HTERT RPE-1 (cell line): ENCODE data around the gene MYL10.

Experiments used
- in situ Hi-C: fragments of 300-500 bp; cut with MboI; formaldehyde crosslinking; loops from 4 replicates; pipeline ENCODE4 v1.14.3; 2020; ENCODE audit warnings: low sequenced_read_pairs

MYL10 gene

DNA sequence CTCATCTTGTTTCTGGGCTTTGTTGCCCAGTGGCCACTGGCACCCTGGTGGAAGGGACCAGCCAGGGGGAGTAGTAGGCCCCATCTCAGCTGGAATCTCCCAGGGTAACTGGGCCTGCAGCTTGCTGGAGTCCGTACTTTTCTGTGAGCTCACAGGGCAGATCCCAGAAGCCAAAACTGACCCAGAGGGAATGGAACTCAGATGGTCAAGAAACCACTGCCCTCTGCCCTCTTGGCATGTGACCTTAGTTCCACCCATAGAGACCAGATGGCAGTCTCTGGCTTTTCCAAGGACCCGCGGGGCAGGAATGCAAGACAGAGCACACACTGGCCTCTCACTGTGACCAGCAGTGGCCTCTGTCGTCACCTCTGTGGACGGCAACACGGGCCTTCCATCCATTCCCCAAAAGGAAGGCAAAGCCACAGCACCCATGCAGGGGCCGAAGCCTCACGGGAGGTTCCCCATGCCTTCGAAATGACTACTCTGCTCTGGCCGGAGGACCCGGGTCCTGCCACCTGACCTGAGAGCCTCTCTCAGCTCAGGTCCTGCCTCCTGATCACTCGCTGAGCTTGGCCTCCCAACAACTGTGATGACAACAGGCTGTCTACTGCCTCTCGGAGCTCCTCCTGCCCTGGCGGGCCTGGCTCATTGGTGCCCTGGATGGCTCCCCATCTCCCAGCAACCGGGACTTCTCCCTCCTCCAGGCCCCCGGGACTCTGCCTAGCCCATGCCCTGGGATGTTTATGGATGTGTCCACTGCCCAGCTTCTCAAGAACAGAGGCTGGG is 29.9 kb downstream of the MYL10 start:
- in situ Hi-C loops: no loop called here

DNA sequence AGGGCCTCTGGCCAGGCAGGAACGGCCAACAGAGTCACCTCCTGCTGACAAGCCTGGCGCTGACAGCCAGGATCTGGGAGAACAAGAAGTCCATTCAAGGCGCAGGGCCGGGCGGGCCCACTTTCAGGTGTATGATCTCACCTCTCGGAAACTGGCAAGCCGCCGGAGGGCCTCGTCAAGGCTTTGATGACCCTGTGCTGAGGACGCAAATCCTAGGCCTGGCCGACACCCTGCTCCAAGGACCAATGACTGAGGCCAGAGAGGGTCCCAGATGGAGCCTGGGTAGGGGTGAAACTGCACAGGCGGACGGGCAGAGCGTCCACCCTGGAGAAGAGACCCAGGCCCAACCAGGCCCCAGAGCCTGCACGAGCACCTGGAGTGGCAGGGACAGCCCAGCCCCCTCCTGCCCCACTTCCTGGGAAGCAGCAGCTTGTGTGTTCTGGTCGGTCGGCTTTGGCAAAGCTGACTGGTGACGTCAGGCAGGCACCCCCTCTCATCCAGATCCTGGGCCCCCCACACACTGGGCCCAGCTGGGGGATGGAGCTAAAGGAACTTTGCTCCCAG is 30.6 kb downstream of the MYL10 start:
- in situ Hi-C loops: no loop called here

DNA sequence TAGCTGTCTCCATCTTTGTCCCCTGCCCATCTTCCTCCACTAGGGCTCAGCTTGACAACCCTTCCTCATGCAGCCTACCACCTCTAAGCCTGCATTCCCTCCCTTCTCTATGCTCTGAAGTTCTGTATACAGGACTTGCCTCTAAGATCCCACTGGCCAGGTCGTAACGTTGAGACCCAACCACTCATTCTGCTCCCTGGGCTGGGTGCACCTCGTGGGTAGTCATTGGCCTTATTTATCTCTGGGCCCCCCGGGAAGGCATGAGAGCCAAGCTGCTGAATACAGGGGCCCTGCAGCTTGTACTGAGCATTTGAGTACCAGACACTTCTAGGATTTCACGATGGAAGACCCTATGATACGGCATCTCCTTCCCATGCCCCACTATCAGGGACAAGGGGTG is 31.2 kb downstream of the MYL10 start:
- in situ Hi-C loops: no loop called here

DNA sequence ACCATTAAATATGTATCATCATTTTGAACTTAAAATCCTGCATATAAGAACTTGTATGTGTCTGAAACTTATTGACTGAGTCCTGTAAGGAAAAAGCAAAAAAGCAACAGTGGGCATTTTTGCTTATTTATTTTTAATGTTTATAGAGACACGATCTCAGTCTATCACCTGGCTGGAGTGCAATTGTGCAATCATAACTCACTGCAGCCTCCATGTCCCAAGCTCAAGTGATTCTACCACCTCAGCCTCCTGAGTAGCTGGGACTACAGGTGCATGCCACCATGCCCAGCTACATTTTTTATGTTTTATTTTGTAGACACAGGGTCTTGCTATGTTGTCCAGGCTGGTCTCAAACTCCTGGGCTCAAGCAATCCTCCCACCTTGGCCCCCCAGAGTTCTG is 32.2 kb downstream of the MYL10 start:
- in situ Hi-C loops: no loop called here

DNA sequence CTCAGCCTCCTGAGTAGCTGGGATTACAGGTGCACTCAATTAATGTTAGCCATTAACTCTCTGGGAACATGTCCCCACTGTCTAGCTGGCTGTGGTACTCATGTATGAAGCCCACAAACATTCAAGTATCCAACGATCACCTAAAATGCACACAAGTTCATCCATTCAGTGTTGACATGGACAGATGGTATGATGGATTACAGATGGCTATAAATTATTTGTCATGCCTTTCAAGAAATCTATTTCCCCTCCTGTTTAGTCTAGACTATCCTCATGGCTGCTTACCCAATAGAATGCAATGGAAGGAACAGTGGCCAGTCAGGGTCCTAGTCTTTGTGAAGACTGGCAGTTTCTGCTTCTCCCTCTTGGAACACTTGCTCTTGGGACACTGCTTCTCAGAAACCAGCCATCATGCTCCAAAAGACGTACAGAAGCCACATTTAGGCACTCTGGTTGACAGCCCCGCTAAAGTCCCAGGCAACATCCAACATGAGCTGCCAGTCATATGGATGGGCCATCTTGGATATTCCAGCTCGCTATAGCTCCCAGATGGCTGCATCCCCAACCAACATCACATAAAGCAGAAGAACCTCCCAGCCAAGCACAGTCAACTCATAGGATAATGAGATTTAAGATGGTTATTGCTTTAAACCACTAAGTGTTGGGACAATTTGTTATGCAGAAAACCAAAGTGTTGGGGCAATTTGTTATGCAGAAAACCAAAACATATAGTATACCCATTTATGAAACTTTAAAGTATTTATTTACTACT is 33.1 kb downstream of the MYL10 start:
- in situ Hi-C loops: no loop called here

DNA sequence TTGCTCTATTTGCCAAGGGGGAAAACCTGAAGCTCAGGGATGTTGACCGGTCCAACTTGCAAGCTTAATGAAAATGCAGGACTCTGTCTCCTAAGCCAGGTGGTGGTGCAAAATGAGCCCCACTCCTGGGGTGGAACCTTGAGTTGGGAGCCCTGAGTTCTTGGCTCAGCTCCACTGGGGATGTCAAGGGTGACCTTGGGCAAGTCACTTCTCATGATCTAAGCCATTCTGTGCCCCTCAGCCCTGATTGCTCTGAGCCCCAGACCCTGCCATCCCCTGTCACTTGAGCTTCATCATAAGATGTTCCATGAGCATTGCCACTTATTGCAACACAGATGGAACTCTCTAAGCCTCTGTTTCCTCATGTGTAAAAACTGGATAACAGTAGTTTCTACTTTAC is 33.9 kb downstream of the MYL10 start:
- in situ Hi-C loops: no loop called here

DNA sequence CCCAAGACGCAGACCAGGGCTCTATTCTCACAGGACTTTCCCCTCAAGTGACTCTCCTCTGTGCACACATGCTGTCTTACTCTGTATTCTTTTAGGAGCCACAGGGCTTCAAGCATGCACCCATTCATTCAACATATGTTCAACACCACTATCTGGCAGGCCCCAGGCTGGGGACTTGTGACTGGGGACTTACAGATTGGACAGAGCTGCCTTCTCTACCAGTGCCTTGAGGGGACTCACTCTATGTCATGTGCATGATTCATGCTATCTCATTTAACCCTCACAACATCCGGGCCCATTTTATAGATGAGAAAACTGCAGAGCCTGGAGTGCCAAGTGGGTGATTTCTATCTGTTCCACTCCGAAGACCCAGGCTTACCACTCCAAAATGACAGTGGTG is 34.3 kb downstream of the MYL10 start:
- in situ Hi-C loops: no loop called here

DNA sequence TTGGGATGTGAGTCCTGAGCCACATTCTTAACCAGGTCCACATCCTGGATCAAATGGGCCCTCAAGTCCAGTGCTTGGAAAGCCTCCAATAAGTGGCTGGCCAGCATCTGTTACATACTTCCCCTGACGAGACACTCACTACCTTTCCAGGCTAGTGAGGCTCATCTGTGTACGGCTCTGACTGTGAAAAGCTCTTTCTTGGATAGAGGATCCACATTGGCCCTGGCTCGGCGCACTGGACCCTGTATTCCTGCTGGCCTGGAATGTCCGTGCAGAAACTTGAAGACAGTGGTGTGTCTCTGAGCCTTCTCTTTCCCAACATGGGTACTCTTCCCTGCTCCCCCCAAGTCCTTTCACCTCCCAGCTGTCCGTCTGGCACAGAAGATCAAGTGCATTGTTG is 35.5 kb downstream of the MYL10 start:
- in situ Hi-C loops: no loop called here

DNA sequence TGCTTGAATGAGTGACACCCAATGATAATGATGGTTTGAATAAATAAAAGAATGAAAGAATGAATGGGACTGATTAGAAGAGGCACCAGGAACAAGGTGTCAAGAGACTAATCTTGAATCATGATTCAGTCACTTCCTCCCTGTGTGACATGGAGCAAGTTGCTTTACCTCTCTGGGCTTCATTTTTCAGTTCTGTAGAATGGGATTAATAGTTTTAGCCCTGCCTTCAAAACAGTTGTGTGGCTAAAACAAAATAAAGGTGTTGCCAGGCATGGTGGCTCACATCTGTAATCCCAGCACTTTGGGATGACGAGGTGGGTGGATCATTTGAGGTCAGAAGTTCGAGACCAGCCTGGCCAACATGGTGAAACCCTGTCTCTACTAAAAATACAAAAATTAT is 37.6 kb downstream of the MYL10 start:
- in situ Hi-C loops: no loop called here

DNA sequence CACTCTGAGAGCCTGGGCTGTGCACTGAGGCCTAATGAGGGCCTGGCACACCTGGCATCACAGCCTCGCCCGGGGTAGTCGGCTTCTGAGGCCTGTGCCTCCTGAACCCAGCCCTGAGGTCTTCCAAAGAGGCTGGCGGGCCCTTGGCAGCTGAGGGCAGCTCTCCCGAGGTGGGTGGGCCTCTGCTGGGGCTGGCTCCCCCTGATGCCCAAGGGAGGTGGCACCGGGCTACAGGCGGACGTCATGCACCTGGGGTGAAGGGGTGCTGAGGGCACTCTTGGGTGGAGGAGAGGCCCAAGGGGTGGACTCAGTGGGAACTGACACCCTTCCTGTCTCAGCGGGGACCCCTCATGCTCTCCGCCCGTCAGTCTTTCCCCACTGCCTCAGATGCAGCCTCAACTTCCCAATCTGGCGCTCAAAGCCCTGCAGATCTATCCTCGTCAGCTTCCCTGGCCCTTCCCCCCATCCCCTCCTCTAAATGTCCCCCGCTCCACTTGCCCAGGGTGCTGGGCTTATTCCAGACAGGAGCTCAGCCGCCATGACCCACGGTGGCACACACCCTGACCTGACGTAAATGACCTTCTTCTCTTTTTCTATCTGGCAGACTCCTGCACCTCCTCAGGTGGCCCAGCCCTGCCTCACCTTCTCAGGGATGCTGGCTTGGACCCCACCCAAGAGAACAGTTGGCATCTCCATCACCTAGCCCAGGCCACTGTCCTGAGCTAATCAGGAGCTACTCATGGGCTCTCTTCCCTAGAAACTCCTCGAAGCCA is 38.2 kb downstream of the MYL10 start:
- in situ Hi-C loops: no loop called here

DNA sequence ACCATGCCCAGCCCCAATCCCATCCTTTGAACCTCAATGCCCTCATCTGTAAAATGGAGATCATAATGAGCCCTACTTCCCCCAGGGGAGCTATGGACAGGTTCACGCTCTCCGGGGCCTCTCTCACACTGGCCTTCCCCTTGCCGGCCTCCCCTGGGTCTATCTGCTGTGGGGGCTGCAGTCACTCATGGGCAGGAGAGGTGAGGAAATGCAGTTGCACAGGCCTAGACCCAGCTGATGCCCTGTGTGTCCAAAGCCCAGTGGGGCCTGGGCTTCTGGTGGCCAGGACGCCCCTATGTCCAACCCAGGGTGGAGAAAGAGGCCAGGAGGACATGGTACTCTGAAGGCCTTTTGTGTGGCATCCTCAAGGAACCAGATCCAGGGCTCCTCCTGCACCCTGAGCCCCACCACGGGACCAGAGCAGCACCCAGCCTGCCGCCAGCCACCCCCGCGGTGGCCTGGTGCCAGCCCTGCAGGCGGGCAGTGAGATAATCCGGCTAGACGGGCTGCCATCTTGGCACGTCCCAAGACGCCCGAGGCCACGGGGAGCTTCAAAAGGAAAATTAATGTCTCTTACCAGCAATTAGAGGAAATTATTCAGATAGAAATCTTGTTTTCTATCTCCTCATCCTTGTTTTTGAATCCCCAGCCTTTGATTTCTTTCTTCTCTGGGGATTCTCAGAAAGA is 39.0 kb downstream of the MYL10 start:
- in situ Hi-C loops: no loop called here

DNA sequence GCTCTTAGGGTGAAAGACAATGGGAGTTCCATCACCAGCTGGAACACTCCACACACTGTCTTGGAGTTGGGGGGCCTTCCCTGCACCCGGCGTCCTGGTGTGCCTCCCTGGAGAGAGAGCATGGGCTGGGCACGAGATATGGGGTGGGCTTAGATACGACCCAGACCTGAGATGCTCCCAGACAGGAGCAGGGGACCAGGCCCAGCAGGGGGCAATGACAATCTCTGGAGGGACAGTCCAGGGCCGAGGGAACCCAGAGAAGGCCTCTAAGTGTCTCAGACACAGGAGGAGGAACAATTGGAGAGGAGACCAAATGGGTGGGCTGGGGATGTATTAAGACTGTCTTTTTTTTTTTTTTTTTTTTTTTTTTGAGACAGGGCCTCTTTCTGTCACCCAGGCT is 40.0 kb downstream of the MYL10 start:
- in situ Hi-C loops: no loop called here

DNA sequence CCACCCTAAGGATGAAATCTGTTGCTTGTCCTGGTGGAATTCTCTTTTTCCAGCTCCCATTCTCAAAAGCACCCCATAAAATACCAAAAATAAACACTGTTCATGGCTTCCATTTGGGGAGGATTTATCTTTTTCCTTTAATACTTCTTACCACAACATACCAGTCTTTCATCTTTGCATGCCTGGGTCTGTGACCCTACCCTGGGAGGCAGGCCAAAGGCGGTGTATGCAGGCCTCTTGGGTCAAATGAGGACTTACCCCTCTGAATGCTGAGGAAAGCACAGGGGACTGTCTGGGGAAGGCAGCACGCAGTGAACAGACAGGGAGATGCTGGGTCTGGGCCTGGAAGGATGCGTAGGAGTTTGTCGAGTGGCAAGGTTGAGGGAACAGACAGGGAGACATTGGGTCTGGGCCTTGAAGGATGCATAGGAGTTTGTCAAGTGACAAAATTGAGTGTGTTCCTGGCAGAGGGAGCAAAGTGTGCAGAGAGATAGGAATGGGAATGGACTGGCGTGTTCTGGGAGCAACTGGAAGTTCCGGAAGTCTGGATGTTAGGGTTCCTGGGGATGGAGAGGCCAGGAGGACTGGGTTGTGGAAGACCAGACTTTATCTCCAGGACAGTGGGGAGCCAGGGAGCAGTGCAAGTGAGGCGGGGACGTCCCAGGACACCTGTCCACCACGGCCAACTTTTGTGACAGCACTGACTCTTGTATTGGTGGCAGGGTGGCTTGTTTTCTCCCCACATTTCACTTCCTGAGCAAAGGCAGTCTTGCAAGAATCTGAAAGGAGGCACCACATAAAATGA is 40.8 kb downstream of the MYL10 start:
- in situ Hi-C loops: no loop called here

DNA sequence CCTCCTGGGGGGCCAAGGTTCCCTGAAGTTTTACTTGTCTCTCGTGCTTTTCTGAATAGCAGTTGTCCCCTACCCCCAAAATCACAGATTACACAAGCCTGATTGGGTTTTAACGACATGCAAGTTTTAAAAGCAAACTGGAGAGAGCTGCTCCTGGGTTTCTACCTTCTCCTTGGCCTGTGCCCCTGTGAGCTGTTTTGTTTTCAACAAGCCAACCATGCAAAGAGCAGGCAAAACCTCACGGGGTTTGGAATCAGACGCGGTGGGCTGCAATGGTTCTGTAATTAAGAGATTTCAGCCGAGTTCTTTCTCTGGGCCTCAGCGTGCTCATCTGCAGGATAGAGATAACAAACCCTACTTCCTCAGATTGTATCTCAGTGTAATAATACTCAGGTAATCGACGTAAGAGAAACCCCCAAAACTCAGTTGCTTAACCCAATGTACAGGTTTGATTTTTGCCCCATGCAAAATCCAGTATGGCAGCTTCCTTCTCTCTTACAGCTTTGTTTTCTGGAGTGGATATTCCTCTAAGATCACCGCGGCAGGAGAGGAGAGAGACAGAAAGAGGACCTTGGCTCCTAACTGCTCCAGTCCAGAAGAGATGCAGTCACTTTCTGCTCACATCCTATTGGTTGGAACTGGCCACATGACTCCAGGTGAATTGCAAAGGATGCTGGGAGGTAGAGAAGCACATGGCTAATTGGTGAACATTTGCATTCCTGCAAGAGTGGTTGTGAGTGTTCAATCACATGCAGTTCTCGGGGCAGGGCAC is 42.0 kb downstream of the MYL10 start:
- in situ Hi-C loops: no loop called here

DNA sequence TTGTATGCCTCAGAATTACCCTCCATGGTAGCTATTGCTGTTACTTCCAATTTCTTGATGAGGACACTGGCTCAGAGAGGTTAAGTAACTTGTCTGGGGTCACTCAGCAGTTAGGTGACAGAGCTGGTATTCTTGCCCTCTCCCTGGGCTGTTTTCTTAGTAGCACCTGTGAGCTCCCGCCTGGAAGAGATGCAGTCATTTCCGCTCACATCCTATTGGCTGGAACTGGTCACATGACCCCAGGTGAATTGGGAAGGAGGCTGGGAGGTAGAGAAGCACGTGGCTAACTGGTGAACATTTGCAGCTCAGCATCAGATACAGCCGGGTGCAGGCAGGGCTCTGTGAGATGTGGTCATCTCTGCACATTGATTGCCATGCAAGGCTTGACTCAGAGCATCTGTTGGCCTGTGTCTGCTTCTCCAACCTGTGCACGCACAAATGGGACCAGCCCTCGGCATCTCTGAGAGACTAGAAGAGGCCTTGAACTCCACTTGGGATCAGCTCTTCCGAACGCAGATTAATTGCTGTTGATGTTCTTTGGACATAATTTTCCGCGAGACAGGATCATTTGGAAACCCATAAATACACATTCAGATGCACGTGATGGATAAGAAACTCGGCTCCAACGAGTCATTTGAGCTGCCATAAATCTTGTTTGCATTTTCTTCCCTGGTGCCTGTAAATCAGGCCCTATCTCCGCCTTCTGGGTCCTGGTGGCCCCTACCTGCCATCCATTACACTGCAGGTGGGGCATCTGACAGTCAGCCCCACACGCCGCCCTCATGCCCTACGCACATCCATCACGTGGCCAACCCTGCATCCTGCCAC is 42.8 kb downstream of the MYL10 start:
- in situ Hi-C loops: no loop called here

DNA sequence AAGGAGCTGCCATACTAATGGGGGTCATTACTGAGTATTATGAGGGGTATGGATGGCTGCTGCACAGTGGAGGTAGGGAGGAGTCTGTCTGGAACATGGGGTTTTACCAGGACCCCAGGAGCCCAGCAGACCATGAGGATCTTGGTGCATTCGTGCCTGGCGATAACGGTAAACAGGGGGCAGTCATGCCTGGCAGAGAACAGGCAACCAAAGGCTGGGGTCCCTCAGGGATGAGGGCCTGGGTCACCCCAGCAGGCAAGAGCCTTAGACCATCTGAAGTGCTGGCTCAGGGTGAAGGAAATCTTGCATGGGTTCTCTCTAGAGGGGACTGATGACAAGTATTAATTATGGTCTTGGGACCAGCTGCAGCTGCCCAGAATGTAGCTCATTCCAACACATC is 46.1 kb downstream of the MYL10 start:
- in situ Hi-C loops: no loop called here

DNA sequence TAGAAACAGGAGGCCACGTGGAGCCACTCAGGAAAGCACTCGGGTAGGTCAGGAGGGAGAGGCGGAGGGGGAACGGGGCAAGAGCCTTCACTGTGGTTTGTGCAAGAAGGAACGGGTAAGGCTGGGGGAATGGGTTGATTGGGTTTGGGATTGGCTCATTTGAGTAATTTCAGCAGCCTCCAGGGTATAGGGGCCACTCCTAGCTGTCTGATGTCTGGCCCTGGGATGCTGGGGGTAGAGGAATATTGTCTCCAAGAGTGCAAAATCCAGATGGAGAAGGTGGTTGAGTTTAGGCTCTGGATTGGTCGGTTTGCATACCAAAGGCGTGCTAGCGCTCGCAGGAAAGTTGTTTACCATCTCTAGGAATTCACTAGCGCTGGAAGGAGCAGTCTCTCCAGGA is 47.2 kb downstream of the MYL10 start:
- in situ Hi-C loops: no loop called here

DNA sequence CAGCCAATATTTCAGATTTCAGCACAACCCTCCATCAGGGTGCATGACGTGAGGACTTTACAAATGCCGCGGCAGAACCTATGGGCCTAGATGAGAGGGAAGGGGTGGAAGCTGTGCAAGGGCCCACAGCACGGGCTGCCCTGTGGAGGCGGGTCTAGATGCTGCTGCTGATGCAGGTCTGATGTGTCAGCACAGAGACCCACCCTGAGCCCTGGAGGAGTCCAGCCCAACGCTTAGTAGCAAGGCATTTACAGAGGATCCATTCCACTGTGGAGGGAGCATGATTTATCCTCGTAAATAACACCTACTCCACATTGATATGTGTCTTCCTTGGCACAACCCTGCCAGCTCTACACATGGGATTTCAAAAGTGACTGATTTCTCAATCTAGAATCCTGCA is 48.5 kb downstream of the MYL10 start:
- in situ Hi-C loops: no loop called here
